Transverse colon (tissue), 4 donors: ENCODE results near the gene PNMA1. TPM values are rescaled to one million over a fixed set of nuclear protein-coding genes. Genes with fewer than 3 reads are reported as not detected.
A peak's percentile ranks its signal among the peaks of the same experiment; 100 is the strongest.

Experiments used
- DNase-seq: peaks from one replicate; pipeline ENCODE4 v3.0.0-alpha.2; 2019
- H3K27ac ChIP-seq, 4 donors: fragments of 200-600 bp; sonication (generic); 2 replicates each; pipeline ENCODE4 v1.5.1; 2016 to 2018; ENCODE audit warnings: inconsistent platforms in 4 of 4
- H3K27me3 ChIP-seq: fragments of 200-600 bp; sonication (generic); 2 replicates; pipeline ENCODE4 v1.5.1; 2017; ENCODE audit warnings: inconsistent platforms
- H3K36me3 ChIP-seq, 4 donors: fragments of 200-600 bp; sonication (generic); 2 replicates each; pipeline ENCODE4 v1.5.1; 2017 to 2019; ENCODE audit warnings: inconsistent platforms in 4 of 4
- H3K4me1 ChIP-seq, 4 donors: fragments of 200-600 bp; sonication (generic); 2 replicates each; pipeline ENCODE4 v1.5.1; 2017 to 2020; ENCODE audit warnings: inconsistent platforms in 4 of 4
- H3K4me3 ChIP-seq, 4 donors: fragments of 200-600 bp; sonication (generic); 1 replicate in 1 of 4; 2 replicates in 3 of 4; pipeline versions ENCODE4 v1.5.1 to v1.6.1; 2017 to 2019; ENCODE audit warnings: inconsistent platforms in 4 of 4
- H3K9me3 ChIP-seq, 2 donors: fragments of 200-600 bp; sonication (generic); 2 replicates each; pipeline ENCODE4 v1.5.1; 2017 to 2019; ENCODE audit warnings: inconsistent platforms in 2 of 2
- EP300 ChIP-seq: sonication (generic); formaldehyde crosslinking; IDR thresholded peaks from one replicate; pipeline ENCODE4 v1.6.1; 2017; ENCODE audit warnings: antibody characterized with exemption, low read depth
- POLR2A ChIP-seq: fragments of 450-650 bp; IDR thresholded peaks from one replicate; pipeline ENCODE4 v1.6.1; 2016; ENCODE audit warnings: antibody characterized with exemption, mild to moderate bottlenecking, moderate library complexity
- POLR2AphosphoS5 ChIP-seq, 3 donors: sonication (generic); formaldehyde crosslinking; IDR thresholded peaks; one replicate each; pipeline ENCODE4 v1.6.1; 2016; ENCODE audit warnings: antibody characterized with exemption in 3 of 3
- WGBS, 2 donors: methylation state at CpG; one replicate each; pipeline ENCODE4 v1.1.5; 2018; ENCODE audit warnings: low coverage in 1 of 2; 5-methylcytosine and 5-hydroxymethylcytosine counted together
- in situ Hi-C, 4 donors: fragments of 200-750 bp; cut with MboI; loops; one replicate each; pipeline versions ENCODE4 v1.15.0 to v1.15.1; 2017; ENCODE audit warnings: low sequenced_read_pairs in 3 of 4, low pct_ligation_motif_present in 1 of 4, low pct_unique_long_range_greater_than_20kb in 1 of 4
- intact Hi-C: fragments of 100-400 bp; cut with DNase I; formaldehyde crosslinking; loops from one replicate; pipeline ENCODE4 v1.15.1; 2023; ENCODE audit warnings: low total_unique reads
- total RNA-seq, 4 donors: library from RNA; depleted of rRNA; stranded (reverse); fragments of >200 nt; gene quantifications; one replicate each; pipeline ENCODE4 v1.1.0, GENCODE V29; 2016
- TF ChIP-seq, protein P1 (sequence below), 5 experiments: fragments of 200-600 bp in 3 of 5; fragments of 450-650 bp in 2 of 5; sonication (generic) in 3 of 5; IDR thresholded peaks; 1 replicate in 2 of 5; 2 replicates in 3 of 5; pipeline ENCODE4 v1.5.1; 2016 to 2017; ENCODE audit warnings: antibody characterized with exemption in 5 of 5, inconsistent platforms in 3 of 5, mild to moderate bottlenecking in 2 of 5, moderate library complexity in 1 of 5

The PNMA1 gene
- total RNA-seq, 4 donors from 2014 or later, result 12.7 to 22.1 (median 12.7) TPM

DNA sequence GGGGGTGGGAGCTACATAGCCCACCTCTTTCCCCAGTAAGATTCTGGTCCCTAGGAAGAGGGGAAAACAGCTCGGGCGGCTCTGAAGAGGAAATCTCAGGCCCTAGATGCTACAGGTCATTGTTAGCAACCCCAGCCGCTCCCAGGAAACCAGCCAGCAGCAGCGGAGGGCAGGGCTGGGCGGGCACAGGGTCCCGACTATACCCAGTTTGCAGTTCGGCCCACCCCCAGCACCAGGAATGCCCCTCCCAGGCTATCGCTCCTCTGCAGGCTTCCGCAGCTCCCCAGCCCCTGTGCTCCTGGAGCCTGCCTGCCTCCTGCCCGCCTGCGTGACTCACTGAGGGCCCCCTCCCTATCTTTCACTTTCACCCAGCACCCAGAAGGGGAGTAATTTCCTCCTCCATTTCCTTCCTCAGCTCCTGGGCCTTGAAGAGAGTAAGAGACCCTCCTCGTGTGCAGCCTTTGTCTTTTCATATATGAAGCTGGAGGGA, 27.2 kb upstream of the PNMA1 start:
- TF ChIP-seq, protein P1, sequence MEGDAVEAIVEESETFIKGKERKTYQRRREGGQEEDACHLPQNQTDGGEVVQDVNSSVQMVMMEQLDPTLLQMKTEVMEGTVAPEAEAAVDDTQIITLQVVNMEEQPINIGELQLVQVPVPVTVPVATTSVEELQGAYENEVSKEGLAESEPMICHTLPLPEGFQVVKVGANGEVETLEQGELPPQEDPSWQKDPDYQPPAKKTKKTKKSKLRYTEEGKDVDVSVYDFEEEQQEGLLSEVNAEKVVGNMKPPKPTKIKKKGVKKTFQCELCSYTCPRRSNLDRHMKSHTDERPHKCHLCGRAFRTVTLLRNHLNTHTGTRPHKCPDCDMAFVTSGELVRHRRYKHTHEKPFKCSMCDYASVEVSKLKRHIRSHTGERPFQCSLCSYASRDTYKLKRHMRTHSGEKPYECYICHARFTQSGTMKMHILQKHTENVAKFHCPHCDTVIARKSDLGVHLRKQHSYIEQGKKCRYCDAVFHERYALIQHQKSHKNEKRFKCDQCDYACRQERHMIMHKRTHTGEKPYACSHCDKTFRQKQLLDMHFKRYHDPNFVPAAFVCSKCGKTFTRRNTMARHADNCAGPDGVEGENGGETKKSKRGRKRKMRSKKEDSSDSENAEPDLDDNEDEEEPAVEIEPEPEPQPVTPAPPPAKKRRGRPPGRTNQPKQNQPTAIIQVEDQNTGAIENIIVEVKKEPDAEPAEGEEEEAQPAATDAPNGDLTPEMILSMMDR (IDR thresholded peaks at IDR 0.05), result peak in 3 of 5 experiments; percentile 13 to 19 (median 18)
- TF ChIP-seq POLR2AphosphoS5 (IDR thresholded peaks at IDR 0.05), result peak; percentile 47 to 70 (median 53)
- no peak for TF ChIP-seq EP300
- peak; percentile 35 for TF ChIP-seq POLR2A
- peak overlapping the region; percentile 99 to 100 (median 100) for H3K27ac ChIP-seq
- H3K9me3 ChIP-seq, result no peaks in the 10 kb centered on the region
- DNase-seq, result peak; percentile 86
- in situ Hi-C loops, result no loop called here
- WGBS, 2 donors, result 0 to 3% methylated on average over 5 to 8 of the region's 12 CpGs
- peaks cover 0 to 22% (median 11%) of the 10 kb centered on the region in 4 donors for H3K36me3 ChIP-seq
- H3K27me3 ChIP-seq, result no peaks in the 10 kb centered on the region
- intact Hi-C loops, result loop anchor here (5.0 kb wide), 1 partner anchor 46 kb away; no protein-coding TSS in a partner anchor
- H3K4me1 ChIP-seq, result peaks cover 73 to 81% (median 77%) of the 10 kb centered on the region in 4 donors
- H3K4me3 ChIP-seq, result peak overlapping the region in 3 of 4 donors; percentile 1 to 32 (median 7)

DNA sequence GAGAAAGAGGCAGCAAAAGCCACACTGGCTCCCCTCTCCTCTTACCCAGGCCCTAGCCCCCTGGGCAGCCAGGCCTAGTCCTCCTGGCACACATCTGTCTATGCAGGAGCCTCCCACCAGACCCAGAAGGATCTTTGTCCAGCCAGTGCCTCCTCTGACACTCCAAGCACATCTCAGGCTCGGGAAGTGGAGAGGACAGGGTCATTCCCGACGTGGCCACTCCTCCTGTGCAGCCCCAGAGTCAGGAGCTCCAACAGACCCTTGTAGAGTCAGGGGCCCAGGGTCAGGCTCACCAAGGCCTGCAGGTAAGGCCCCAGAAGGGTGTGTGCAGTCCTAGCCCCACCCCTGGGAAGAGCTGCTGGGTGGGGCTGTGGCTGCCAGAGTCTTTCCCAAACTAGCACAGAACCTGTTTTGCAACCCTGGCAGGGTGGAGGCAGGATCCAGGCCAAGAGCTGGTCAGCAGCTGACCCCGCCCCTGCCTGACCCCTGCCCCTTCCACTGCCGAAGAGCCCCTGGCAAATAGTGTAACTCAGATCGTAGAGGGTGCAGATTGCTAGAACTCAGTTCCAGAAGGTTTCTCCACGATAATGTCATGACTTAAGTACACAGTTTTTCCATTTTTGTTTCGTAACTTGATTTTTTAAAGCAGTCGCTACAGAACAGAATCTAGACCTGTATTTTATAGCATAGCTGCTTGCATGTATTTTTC, 26.6 kb upstream of the PNMA1 start:
- peak; percentile 92 for DNase-seq
- intact Hi-C loops, result loop anchor here (5.0 kb wide), 1 partner anchor 47 kb away; no protein-coding TSS in a partner anchor
- no peak for TF ChIP-seq POLR2A
- TF ChIP-seq, protein P1 (IDR thresholded peaks at IDR 0.05), result no peak
- TF ChIP-seq POLR2AphosphoS5 (IDR thresholded peaks at IDR 0.05), result peak in 2 of 3 donors; percentile 73 to 83
- TF ChIP-seq EP300, result peak; percentile 49
- peak overlapping the region in 3 of 4 donors; percentile 1 to 32 (median 7) for H3K4me3 ChIP-seq
- 15 to 20% methylated on average over 2 to 9 of the region's 9 CpGs for whole genome bisulfite sequencing, 2 donors
- H3K27me3 ChIP-seq, result no peaks in the 10 kb centered on the region
- H3K4me1 ChIP-seq, result peaks cover 67 to 74% (median 70%) of the 10 kb centered on the region in 4 donors
- no peaks in the 10 kb centered on the region for H3K9me3 ChIP-seq
- in situ Hi-C loops, result no loop called here
- H3K27ac ChIP-seq, result peak overlapping the region; percentile 99 to 100 (median 100)
- peaks cover 0 to 27% (median 13%) of the 10 kb centered on the region in 4 donors for H3K36me3 ChIP-seq

DNA sequence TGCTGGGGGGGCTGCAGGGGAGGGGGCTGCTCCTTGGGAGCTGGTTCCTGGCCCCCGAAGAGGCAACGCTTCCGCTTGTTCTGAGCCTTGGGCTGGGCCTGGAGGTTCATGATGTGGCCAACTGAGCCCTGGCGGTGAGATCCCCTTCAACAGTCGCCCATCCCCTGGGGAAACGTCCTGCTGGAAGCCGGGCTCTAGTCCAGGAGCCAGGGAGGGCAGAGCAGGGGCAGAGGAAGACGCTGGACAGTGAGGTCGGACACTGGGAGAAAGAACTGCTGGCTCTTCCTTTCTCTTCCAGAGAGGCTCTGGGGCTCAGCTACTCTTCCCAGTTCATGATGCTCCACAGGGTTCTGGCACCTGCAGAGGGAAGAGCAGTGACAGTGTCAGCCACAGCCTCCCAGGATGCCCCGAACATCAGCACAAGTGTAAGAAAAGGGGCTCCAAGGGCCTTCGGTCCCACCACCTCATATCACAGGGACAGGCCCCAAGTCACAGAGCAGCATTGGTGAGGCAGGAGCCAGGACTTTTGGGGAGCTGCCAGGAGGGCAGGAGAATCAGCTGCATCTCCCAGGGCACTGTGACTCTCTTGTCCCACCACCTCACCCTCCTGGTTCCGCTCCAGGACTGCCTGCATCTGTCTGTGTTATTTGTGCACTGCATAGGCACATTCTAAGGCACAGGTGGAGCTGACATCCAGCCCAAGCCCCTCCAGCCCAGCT, 25.9 kb upstream of the PNMA1 start:
- Histone ChIP-seq H3K27me3 (no peaks in the 10 kb centered on the region), H3K27ac (peak overlapping the region; percentile 99 to 100 (median 100)), H3K4me3 (peak overlapping the region in 1 of 4 donors; percentile 32), H3K4me1 (peaks cover 60 to 67% (median 63%) of the 10 kb centered on the region in 4 donors), H3K36me3 (peaks cover 0 to 33% (median 16%) of the 10 kb centered on the region in 4 donors), H3K9me3 (no peaks in the 10 kb centered on the region)
- 68% methylated on average over 12 of the region's 12 CpGs; no CpG with 5 or more reads in 1 of the 2 donors for WGBS, 2 donors
- DNase-seq, result no peak
- intact Hi-C loops (loop anchor here (5.0 kb wide), 1 partner anchor 47 kb away; no protein-coding TSS in a partner anchor), in situ Hi-C loops (loop anchor here in 1 of 4 donors (10.0 kb wide), 1 partner anchor 85 kb away; no protein-coding TSS in a partner anchor)
- TF ChIP-seq EP300 (no peak), POLR2A (no peak), POLR2AphosphoS5 (IDR thresholded peaks at IDR 0.05) (no peak)
- TF ChIP-seq, protein P1 (IDR thresholded peaks at IDR 0.05), result no peak
